HG03469 (cell line): Measurements from ENCODE around the gene CHST7.

ENCODE experiments used
- ATAC-seq: cut with Tn5 transposase; IDR thresholded peaks from one replicate; pipeline ENCODE4 v1.9.1; 2021; ENCODE audit warnings: mild to moderate bottlenecking, moderate library complexity, moderate number of reproducible peaks; ENCODE audit not compliant: unreplicated experiment

CHST7 gene

GRCh38 chrX:46602468-46603102, 29.0 kb downstream of the CHST7 start:
- no peak for ATAC-seq

- ATAC-seq: no peak
Measured at GRCh38 chrX:46607916-46608315, 34.4 kb downstream of the CHST7 start.

GRCh38 chrX:46610070-46610658, 36.6 kb downstream of the CHST7 start:
- no peak for ATAC-seq

- no peak for ATAC-seq
Measured at GRCh38 chrX:46611658-46612362, 38.2 kb downstream of the CHST7 start.

GRCh38 chrX:46617906-46618305, 44.3 kb downstream of the CHST7 start:
- no peak for ATAC-seq

- ATAC-seq: no peak
Measured at GRCh38 chrX:46618947-46619346, 45.4 kb downstream of the CHST7 start.

GRCh38 chrX:46620505-46620904, 46.9 kb downstream of the CHST7 start:
- ATAC-seq: no peak

- no peak for ATAC-seq
Measured at GRCh38 chrX:46621572-46621971, 48.0 kb downstream of the CHST7 start.

GRCh38 chrX:46624090-46624786, 50.7 kb downstream of the CHST7 start:
- ATAC-seq: no peak

GRCh38 chrX:46626566-46626965, 53.0 kb downstream of the CHST7 start:
- no peak for ATAC-seq

GRCh38 chrX:46627062-46627461, 53.5 kb downstream of the CHST7 start:
- no peak for ATAC-seq

GRCh38 chrX:46627711-46628419, 54.3 kb downstream of the CHST7 start:
- ATAC-seq: no peak

- ATAC-seq: peak; percentile 87
Measured at GRCh38 chrX:46628460-46629371, 55.2 kb downstream of the CHST7 start.

- ATAC-seq: no peak
Measured at GRCh38 chrX:46630141-46630540, 56.6 kb downstream of the CHST7 start.

GRCh38 chrX:46634577-46634976, 61.0 kb downstream of the CHST7 start:
- ATAC-seq: peak; percentile 57

GRCh38 chrX:46635186-46635585, 61.6 kb downstream of the CHST7 start:
- ATAC-seq: no peak

- no peak for ATAC-seq
Measured at GRCh38 chrX:46636223-46636622, 62.7 kb downstream of the CHST7 start.

GRCh38 chrX:46637938-46638337, 64.4 kb downstream of the CHST7 start:
- no peak for ATAC-seq

GRCh38 chrX:46642145-46642544, 68.6 kb downstream of the CHST7 start:
- ATAC-seq: no peak

- no peak for ATAC-seq
Measured at GRCh38 chrX:46643636-46644035, 70.1 kb downstream of the CHST7 start.
